ENCODE results near the gene COX6A1. TPM values are rescaled to one million over a fixed set of nuclear protein-coding genes. Genes with fewer than 3 reads are reported as not detected.
"Not testable (repeated sequence)": the region's sequence is repeated elsewhere in the genome, so short reads cannot be mapped to it uniquely, and the experiment has no call there.

Gene COX6A1
- total RNA-seq, 1 donor from 2014 or later, result 142 TPM

- TF ChIP-seq CTCF (IDR thresholded peaks at IDR 0.05; ENCODE audit: borderline replicate concordance), result no peak
- no peaks in the 10 kb centered on the region for H3K4me1 ChIP-seq
- no peaks in the 10 kb centered on the region for H3K9me3 ChIP-seq (replicated peaks)
- no peak overlapping the region for H3K4me3 ChIP-seq
- H3K27me3 ChIP-seq (ENCODE audit: low read depth), result no peaks in the 10 kb centered on the region
- intact Hi-C loops (cut with micrococcal nuclease), result no loop called here
- no peak overlapping the region for H3K27ac ChIP-seq (replicated peaks)
- peaks cover 11% of the 10 kb centered on the region for H3K36me3 ChIP-seq
- DNase-seq, result no peak
These were observed 45.7 kb downstream of the COX6A1 start for GRCh38 chr12:120483621-120484020.

- no peak for DNase-seq
- H3K27ac ChIP-seq (replicated peaks), result no peak overlapping the region
- no peaks in the 10 kb centered on the region for H3K27me3 ChIP-seq (ENCODE audit: low read depth)
- intact Hi-C loops (cut with micrococcal nuclease), result no loop called here
- no peaks in the 10 kb centered on the region for H3K9me3 ChIP-seq (replicated peaks)
- TF ChIP-seq CTCF (IDR thresholded peaks at IDR 0.05; ENCODE audit: borderline replicate concordance), result no peak
- H3K4me1 ChIP-seq, result peaks cover 2% of the 10 kb centered on the region
- no peak overlapping the region for H3K4me3 ChIP-seq
- peaks cover 11% of the 10 kb centered on the region for H3K36me3 ChIP-seq
These were observed 48.3 kb downstream of the COX6A1 start for GRCh38 chr12:120485961-120486881.

GRCh38 chr12:120487552-120487951 lies 49.6 kb downstream of the COX6A1 start:
- H3K27me3 ChIP-seq (ENCODE audit: low read depth); H3K36me3 ChIP-seq; H3K4me1 ChIP-seq; H3K27ac ChIP-seq (replicated peaks); H3K4me3 ChIP-seq; H3K9me3 ChIP-seq (replicated peaks); intact Hi-C loops (cut with micrococcal nuclease); DNase-seq: not testable (repeated sequence)

GRCh38 chr12:120488057-120488640 lies 50.2 kb downstream of the COX6A1 start:
- no peak for TF ChIP-seq CTCF (IDR thresholded peaks at IDR 0.05; ENCODE audit: borderline replicate concordance)
- intact Hi-C loops (cut with micrococcal nuclease), result no loop called here
- H3K36me3 ChIP-seq, result no peaks in the 10 kb centered on the region

GRCh38 chr12:120489018-120489417 lies 51.1 kb downstream of the COX6A1 start:
- Histone ChIP-seq H3K27ac (replicated peaks) (no peak overlapping the region), H3K4me1 (peaks cover 5% of the 10 kb centered on the region), H3K27me3 (ENCODE audit: low read depth) (no peaks in the 10 kb centered on the region), H3K4me3 (no peak overlapping the region), H3K9me3 (replicated peaks) (no peaks in the 10 kb centered on the region), H3K36me3 (no peaks in the 10 kb centered on the region)
- intact Hi-C loops (cut with micrococcal nuclease), result no loop called here
- DNase-seq, result no peak
- no peak for TF ChIP-seq CTCF (IDR thresholded peaks at IDR 0.05; ENCODE audit: borderline replicate concordance)

More at GRCh38 chr12:120488057-120488640, 50.2 kb downstream of the COX6A1 start:
- DNase-seq, result no peak
- H3K27me3 ChIP-seq (ENCODE audit: low read depth), result no peaks in the 10 kb centered on the region
- H3K9me3 ChIP-seq (replicated peaks), result no peaks in the 10 kb centered on the region
- H3K4me3 ChIP-seq, result no peak overlapping the region
- no peak overlapping the region for H3K27ac ChIP-seq (replicated peaks)
- H3K4me1 ChIP-seq, result peaks cover 5% of the 10 kb centered on the region

GRCh38 chr12:120490325-120490724 lies 52.4 kb downstream of the COX6A1 start:
- intact Hi-C loops (cut with micrococcal nuclease), result no loop called here
- Histone ChIP-seq H3K27me3 (ENCODE audit: low read depth) (no peaks in the 10 kb centered on the region), H3K27ac (replicated peaks) (no peak overlapping the region), H3K9me3 (replicated peaks) (no peaks in the 10 kb centered on the region), H3K4me1 (peaks cover 10% of the 10 kb centered on the region), H3K36me3 (no peaks in the 10 kb centered on the region), H3K4me3 (no peak overlapping the region)
- DNase-seq, result no peak
- no peak for TF ChIP-seq CTCF (IDR thresholded peaks at IDR 0.05; ENCODE audit: borderline replicate concordance)
